Breast epithelium (tissue), 4 donors: ENCODE measurements around the gene H6PD. TPM values are rescaled to one million over a fixed set of nuclear protein-coding genes. Genes with fewer than 3 reads are reported as not detected.

Experiments used
- DNase-seq, 2 donors: peaks; one replicate each; pipeline ENCODE4 v3.0.0-alpha.2; 2019; ENCODE audit warnings: low spot score in 2 of 2
- H3K27ac ChIP-seq, 2 donors: fragments of 200-600 bp; sonication (generic) in 1 of 2; one replicate each; pipeline ENCODE4 v1.5.1; 2016 to 2019; ENCODE audit warnings: mild to moderate bottlenecking in 1 of 2
- H3K27me3 ChIP-seq, 2 donors: fragments of 200-600 bp; sonication (generic) in 1 of 2; one replicate each; pipeline versions ENCODE4 v1.5.1 to v1.6.0; 2017 to 2019; ENCODE audit warnings: control low read depth in 1 of 2, mild to moderate bottlenecking in 1 of 2
- H3K36me3 ChIP-seq: fragments of 200-600 bp; one replicate; pipeline ENCODE4 v1.5.1; 2019
- H3K4me1 ChIP-seq, 2 donors: fragments of 200-600 bp; sonication (generic); one replicate each; pipeline ENCODE4 v1.5.1; 2016 to 2019; ENCODE audit warnings: control low read depth in 1 of 2
- H3K4me3 ChIP-seq, 3 donors: fragments of 200-600 bp; sonication (generic); 1 replicate in 2 of 3; 2 replicates in 1 of 3; pipeline ENCODE4 v1.5.1; 2016 to 2019; ENCODE audit warnings: mild to moderate bottlenecking in 3 of 3, moderate library complexity in 2 of 3
- H3K9me3 ChIP-seq, 2 donors: fragments of 200-600 bp; sonication (generic) in 1 of 2; one replicate each; pipeline ENCODE4 v1.5.1; 2016 to 2019; ENCODE audit warnings: control low read depth in 1 of 2
- CTCF ChIP-seq, 3 donors: fragments of 450-650 bp; IDR thresholded peaks; one replicate each; pipeline ENCODE4 v1.5.1; 2016 to 2017; ENCODE audit warnings: antibody characterized with exemption in 3 of 3, mild to moderate bottlenecking in 3 of 3, moderate library complexity in 3 of 3
- POLR2A ChIP-seq: fragments of 450-650 bp; IDR thresholded peaks from one replicate; pipeline ENCODE4 v1.6.1; 2016; ENCODE audit warnings: antibody characterized with exemption, mild to moderate bottlenecking, moderate library complexity
- POLR2AphosphoS5 ChIP-seq, 3 donors: sonication (generic); formaldehyde crosslinking; IDR thresholded peaks; one replicate each; pipeline ENCODE4 v1.6.1; 2017; ENCODE audit warnings: antibody characterized with exemption in 3 of 3
- intact Hi-C: fragments of 100-400 bp; cut with DNase I; formaldehyde crosslinking; loops from one replicate; pipeline ENCODE4 v1.15.1; 2023; ENCODE audit warnings: low total_unique reads
- total RNA-seq, 3 donors: library from RNA; depleted of rRNA; stranded (reverse); fragments of >200 nt; gene quantifications; one replicate each; pipeline ENCODE4 v1.1.0, GENCODE V29; 2016

H6PD gene
- total RNA-seq, 3 donors from 2014 or later = 46.4 to 77.4 (median 49.5) TPM

- Histone ChIP-seq H3K27ac (peak overlapping the region; percentile 84 to 90), H3K9me3 (no peaks in the 10 kb centered on the region), H3K27me3 (no peaks in the 10 kb centered on the region), H3K4me1 (peaks cover 0 to 7% of the 10 kb centered on the region in 2 donors), H3K4me3 (peak overlapping the region in 1 of 3 donors; percentile 3), H3K36me3 (no peaks in the 10 kb centered on the region)
- TF ChIP-seq CTCF (IDR thresholded peaks at IDR 0.05) (no peak), POLR2AphosphoS5 (IDR thresholded peaks at IDR 0.05) (no peak), POLR2A (no peak)
- peak in 1 of 2 donors; percentile 39 for DNase-seq
- intact Hi-C loops = no loop called here
These were observed 2.8 kb upstream of the H6PD start for GRCh38 chr1:9231648-9232332.

- Histone ChIP-seq H3K4me3 (peak overlapping the region in 1 of 3 donors; percentile 32), H3K4me1 (peaks cover 7 to 8% of the 10 kb centered on the region in 2 donors), H3K36me3 (no peaks in the 10 kb centered on the region), H3K27ac (peak overlapping the region; percentile 90 to 100), H3K27me3 (no peaks in the 10 kb centered on the region), H3K9me3 (no peaks in the 10 kb centered on the region)
- TF ChIP-seq POLR2A = no peak
- peak in 1 of 3 donors; percentile 2 for TF ChIP-seq CTCF (IDR thresholded peaks at IDR 0.05)
- TF ChIP-seq POLR2AphosphoS5 (IDR thresholded peaks at IDR 0.05) = peak; percentile 61 to 100 (median 98)
- peak; percentile 67 to 88 for DNase-seq
- intact Hi-C loops = no loop called here
These were observed 1.2 kb upstream of the H6PD start for GRCh38 chr1:9233241-9233941.

- TF ChIP-seq CTCF (IDR thresholded peaks at IDR 0.05) = no peak
- H3K27me3 ChIP-seq = no peaks in the 10 kb centered on the region
- H3K4me1 ChIP-seq = peaks cover 7 to 8% of the 10 kb centered on the region in 2 donors
- H3K36me3 ChIP-seq = no peaks in the 10 kb centered on the region
- no peak for DNase-seq
- intact Hi-C loops = no loop called here
- H3K9me3 ChIP-seq = no peaks in the 10 kb centered on the region
- H3K4me3 ChIP-seq = peak overlapping the region; percentile 57 to 90 (median 71)
- peak overlapping the region; percentile 90 to 100 for H3K27ac ChIP-seq
These were observed 692 bp upstream of the H6PD start for GRCh38 chr1:9233942-9234222.

GRCh38 chr1:9235096-9235459 lies 504 bp downstream of the H6PD start:
- intact Hi-C loops = no loop called here
- no peak for DNase-seq
- Histone ChIP-seq H3K4me3 (peak overlapping the region; percentile 57 to 90 (median 71)), H3K4me1 (peaks cover 7 to 11% of the 10 kb centered on the region in 2 donors), H3K27ac (peak overlapping the region; percentile 90 to 100), H3K9me3 (no peaks in the 10 kb centered on the region), H3K27me3 (no peaks in the 10 kb centered on the region), H3K36me3 (no peaks in the 10 kb centered on the region)
- TF ChIP-seq POLR2A (no peak), POLR2AphosphoS5 (IDR thresholded peaks at IDR 0.05) (peak in 1 of 3 donors; percentile 2)

GRCh38 chr1:9235560-9235959 lies 986 bp downstream of the H6PD start:
- H3K27me3 ChIP-seq = no peaks in the 10 kb centered on the region
- intact Hi-C loops = no loop called here
- no peaks in the 10 kb centered on the region for H3K9me3 ChIP-seq
- peak overlapping the region; percentile 90 to 100 for H3K27ac ChIP-seq
- TF ChIP-seq CTCF (IDR thresholded peaks at IDR 0.05) = no peak
- no peak for TF ChIP-seq POLR2AphosphoS5 (IDR thresholded peaks at IDR 0.05)
- TF ChIP-seq POLR2A = no peak
- no peaks in the 10 kb centered on the region for H3K36me3 ChIP-seq
- H3K4me1 ChIP-seq = peaks cover 7 to 16% of the 10 kb centered on the region in 2 donors
- DNase-seq = no peak
- peak overlapping the region; percentile 57 to 90 (median 71) for H3K4me3 ChIP-seq
